ENCODE measurements around the gene PCED1B.
A peak's percentile ranks its signal among the peaks of the same experiment; 100 is the strongest.
"Not testable (repeated sequence)": the region's sequence is repeated elsewhere in the genome, so short reads cannot be mapped to it uniquely, and the experiment has no call there.

Gene PCED1B

DNA sequence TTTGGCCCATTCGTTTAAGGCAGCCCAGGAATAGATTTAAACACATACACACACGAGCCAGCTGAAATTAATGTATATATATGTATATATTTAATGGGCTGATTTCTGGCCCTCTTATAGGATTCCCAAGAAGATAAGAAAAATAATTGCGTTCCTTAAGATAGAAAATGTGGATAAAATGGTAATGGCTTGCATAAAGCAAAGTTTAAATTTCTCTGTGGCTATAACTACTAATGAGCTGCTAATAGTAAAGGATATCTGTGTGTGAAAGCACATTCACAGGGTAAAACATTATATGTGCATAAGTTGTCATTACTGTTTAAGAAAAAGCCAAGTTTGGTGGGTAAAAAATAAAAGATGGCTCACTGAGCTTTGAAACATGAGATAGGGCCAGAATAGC is 134.0 kb downstream of the PCED1B start:
- no peak for DNase-seq

DNA sequence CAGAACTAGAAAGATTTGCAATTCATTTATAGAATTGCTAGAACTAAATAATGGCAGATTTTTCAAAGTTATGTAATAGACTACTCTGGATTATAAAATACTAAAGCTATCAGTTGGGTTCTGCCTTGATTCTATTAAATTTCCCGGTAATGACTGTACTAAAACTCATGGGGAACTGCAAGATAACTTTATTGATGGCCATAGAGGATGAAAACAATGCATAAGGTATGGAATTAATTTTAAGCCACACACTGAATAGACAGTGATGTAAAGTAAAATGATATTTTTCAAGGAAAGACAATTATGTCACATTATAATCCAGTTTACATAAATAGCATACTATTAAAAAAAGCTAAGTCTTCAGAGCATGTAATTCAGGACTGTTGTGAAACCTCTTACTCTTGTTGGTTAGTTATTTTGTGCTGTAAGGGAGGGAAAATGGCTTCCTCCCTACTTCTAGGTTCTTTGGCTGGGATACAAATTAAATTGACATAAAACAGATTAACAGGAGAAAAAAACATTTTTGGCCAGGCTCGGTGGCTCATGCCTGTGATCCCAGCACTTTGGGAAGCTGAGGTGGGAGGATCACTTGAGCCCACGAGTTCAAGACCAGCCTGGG is 134.7 kb downstream of the PCED1B start:
- DNase-seq = no peak

DNA sequence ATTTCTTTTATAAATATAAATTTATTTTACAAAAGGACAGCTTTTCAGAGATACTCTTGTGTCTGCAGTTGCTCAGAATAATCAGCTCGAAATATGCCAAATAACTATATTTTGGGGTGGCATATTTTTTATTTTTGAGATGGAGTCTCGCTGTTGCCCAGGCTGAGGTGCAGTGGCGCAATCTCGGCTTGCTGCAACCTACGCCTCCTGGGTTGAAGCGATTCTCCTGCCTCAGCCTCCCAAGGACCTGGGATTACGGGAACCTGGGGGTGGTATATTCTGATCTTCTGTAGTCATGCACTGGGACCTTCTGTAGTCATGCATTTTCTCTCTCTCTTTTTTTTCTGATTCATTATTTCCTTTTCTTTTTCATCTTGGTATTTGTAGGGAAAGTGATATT is 135.3 kb downstream of the PCED1B start:
- no peak for DNase-seq

DNA sequence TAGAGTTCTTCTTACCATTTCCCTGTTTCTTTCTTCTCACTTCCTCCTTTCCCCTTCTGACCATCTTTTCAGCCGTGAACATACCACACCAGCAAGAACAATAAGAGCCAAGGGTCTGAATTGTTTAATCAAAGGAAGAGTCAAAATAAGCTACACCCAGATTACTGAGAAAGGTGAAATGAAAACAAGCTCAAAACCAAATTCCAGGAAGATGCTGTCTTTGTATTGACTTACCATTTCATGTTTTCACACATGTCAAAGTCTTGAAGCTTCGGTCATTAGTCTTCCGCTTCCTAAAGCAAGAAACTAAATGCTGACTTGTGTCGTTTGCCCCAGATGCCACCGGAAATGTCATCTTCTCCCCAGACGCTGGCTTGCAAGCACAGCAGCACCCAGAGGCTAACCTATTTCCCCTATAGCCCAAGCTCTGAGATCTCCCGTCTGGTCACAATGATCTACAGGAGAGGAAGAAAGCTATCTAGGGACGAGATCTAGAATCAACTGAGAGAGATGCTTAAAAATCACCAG is 136.8 kb downstream of the PCED1B start:
- DNase-seq = peak; percentile 90

DNA sequence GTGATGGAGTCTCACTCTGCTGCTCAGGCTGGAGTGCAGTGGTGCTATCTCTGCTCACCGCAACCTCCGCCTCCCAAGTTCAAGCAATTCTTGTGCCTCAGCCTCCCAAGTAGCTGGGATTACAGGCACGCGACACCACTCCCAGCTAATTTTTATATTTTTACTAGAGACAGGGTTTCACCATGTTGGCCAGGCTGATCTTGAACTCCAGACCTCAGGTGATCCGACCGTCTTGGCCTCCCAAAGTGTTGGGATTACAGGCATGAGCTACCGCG is 138.1 kb downstream of the PCED1B start:
- not testable (repeated sequence) for DNase-seq

DNA sequence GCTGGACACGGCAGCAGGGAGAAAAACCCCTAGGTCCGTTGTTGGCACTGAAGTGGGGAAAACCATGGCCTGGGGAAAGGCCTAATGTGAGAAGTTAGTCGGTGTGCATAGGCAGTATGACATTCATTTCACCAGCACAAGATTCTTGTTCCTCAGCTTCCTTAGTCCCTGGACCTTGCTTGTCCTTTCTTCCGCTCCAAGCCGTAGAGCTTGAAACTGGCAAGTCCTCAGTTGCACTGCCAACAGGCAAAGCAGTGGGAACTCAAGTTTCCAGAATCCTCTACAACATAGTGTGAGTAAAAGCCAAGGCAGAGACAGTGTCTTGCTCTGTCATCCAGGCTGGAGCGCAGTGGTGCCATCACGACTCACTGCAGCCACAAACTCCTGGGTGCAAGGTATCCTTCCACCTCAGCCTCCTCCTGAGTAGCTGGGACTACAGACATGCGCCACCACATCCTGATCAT is 138.8 kb downstream of the PCED1B start:
- no peak for DNase-seq

DNA sequence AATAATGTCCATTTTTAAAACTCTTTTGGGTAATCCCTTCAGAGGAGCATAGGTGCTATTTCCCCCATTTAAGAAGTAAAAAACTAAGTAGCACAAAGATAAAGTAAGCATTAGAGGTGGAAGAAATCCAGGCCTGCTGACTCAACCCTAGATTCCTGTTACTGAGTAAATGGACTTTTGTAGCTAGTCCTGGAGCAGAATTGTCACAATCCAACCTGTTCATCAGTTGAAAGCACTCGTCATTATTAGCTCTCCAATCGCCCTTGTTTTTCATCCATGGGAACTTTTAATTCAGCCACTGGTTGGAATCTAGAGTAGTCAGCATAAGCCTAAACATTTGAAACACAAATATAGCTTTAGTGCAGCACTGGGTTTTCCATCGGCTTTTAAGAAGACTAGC is 139.8 kb downstream of the PCED1B start:
- DNase-seq = no peak

DNA sequence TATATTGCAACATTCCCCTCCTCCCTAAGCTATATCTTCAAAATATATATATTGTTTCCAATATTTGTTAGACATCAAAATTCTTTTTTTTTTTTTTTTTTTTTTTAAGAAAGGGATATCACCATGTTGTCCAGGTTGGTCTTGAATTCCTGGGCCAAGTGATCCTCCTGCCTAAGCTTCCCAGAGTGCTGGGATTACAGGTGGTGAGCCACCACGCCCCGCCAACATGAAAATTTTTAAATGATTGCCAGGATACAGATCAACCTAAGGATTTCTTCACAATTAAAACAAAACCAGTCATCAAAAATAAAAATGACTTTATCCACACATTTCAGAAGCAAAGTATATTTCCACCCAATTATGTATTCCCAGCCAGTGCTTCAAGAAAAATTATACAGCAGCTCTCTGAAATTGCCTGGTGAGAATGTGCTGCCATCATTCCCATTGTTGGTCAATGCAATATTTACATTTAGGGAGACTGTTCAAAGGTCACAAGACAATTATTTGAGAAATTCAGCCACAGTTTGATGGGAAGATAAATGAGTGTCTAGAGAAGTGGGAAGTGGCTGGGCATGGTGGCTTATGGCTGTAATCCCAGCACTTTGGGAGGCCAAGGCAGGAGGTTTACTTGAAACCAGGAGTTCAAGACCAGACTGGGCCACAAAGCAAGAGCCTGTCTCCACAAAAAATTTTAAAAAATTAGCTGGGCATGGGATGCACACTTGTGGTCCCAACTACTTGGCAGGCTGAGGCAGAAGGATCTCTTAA is 142.0 kb downstream of the PCED1B start:
- DNase-seq = no peak

DNA sequence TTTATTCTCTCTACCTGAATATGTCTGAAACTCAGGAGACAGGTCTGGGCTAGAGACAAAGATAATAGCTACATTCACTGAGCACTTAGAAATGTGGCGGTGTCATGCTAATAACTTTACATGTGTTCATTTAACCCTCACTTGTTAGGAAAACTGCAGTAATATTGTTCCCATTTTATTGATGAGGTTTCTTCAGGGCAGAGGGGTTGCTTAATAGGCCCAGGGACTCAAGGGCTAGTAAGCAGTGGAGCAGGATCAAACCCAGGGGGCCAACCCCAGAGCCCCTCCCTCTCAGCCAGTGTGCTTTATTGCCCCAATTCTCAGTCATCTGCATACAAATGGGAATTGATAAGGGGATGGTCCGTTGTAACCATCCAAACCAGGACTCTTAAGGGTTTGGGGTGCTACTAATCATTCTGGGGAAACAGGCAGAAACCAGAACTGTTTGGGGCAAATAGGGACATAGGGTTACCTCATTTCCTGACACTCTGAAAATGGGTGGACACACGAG is 143.2 kb downstream of the PCED1B start:
- DNase-seq = no peak

DNA sequence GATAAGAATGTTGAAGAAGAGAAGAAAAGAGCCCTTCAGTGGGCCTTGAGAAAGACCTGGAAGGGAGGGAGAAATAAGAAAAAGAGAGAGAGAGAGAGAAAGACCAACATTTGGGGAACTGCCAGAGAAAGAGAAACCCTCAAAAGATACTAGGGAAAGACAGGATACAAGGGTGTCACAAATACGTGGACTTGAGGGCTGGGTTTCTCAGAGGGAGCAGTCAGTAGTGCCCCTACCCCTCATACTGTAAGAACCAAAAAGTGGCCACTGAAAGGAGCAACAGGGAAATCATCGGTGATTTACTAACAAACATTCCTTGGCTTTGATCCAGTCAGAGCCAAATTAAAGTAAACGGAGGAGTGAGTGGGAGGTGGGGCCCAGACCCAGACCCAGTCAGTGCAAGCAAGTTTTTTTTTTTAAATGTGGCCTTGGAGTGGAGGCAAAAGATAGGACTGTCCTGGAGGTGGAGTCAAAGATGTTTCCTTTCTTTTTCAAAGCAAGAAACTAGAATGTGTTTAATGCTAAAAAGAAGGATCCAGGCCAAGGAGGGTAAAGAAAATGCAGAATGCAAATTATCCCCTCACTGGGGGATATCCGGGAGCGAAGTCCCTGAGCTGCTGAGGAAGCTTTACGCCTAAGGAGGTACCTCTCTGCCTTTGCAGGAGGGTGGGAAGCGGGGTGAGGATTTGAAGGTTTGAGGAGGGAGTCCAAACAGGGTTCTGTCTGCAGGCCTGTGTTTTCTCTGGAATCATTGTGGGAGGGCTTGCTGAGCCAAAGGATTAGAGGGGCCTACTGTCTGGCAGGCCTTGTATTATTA is 143.8 kb downstream of the PCED1B start:
- no peak for DNase-seq

DNA sequence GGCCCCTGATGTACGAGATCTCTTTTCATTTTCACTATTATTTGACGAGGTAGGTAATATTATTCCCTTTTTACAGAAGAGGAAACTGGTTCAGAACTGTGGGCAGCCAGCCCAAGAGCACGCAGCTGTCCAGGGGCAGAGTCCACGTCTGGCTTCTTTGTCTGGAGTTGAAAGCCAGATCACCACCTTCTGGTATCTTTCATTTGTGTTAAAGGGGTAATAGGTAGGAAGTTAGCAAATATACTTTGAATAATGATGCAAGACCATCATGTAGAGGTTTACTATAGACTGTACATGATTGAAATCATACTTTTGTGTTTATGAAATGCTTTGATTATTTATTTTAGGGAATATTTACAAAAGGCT is 144.4 kb downstream of the PCED1B start:
- DNase-seq = no peak

DNA sequence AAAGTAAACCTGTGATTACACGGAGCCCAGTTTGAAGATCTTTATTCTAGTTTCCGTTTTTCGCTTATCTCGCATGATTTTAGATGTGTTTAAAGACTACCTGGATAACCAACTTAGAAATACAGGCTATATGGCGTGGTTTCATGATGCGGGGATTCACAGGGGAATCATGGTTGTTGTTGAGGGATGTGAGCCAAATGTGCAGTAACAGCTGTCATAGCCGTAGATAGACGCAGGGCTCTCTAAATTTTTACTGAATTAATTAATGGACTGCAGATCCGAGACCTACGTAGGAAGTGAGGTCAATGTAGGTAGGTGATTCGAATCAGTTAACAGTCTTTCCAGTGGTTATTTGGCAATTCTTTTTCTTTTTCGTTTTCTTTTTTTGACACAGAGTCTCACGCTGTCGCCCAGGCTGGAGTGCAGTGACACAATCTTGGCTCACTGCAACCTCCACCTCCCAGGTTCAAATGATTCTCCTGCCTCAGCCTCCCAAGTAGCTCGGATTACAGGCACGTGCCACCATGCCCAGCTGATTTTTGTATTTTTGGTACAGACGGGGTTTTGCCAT is 145.2 kb downstream of the PCED1B start:
- DNase-seq = no peak

DNA sequence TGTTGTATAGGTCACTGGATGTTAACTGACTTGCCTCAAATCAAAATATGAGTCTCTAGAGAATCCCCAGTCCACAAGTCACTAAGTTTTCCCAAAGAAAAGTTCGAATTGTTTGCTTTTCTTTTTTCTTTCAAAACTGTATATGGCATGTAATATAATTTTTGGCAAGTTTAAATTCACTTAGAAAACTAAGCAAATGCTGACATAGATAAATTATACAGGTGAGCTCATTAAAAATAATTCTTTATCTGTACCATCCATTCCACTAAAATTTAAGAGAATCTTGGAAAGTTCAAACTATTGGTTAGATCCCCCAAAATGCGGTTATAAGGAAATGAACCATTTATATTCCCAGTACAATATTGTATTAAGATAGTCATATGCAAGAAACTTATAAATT is 145.9 kb downstream of the PCED1B start:
- DNase-seq = no peak

DNA sequence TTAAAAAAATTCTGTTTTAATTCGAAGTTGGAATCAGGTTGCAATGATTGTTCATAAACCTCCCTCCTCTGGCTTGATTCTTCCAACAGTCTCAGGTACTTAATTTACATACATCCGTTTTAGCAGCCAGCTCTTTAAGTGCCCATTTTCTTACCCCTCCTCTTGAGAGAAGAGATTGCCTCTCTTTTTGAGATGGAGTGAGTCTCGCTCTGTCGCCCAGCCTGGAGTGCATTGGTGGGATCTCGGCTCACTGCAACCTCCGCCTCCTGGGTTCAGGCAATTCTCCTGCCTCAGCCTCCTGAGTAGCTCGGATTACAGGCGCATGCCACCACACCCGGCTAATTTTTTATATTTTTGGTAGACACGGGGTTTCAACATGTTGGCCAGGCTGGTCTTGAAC is 146.8 kb downstream of the PCED1B start:
- DNase-seq = no peak

DNA sequence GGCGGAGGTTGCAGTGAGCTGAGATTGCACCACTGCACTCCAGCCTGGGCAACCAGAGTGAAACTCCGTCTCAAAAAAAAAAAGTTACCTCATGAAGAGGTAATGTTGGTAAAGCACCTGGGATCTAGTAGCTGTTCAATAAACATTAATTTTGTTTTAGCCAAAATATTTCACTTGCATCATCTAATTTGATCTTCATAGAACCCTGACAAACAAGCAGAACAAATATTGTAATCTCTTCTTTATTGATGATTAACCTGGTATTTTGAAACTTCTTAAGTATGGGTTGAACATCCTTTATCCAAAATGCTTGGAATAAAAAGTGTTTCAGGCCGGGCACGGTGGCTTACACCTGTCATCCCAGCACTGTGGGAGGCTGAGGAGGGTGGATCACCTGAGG is 149.4 kb downstream of the PCED1B start:
- no peak for DNase-seq

DNA sequence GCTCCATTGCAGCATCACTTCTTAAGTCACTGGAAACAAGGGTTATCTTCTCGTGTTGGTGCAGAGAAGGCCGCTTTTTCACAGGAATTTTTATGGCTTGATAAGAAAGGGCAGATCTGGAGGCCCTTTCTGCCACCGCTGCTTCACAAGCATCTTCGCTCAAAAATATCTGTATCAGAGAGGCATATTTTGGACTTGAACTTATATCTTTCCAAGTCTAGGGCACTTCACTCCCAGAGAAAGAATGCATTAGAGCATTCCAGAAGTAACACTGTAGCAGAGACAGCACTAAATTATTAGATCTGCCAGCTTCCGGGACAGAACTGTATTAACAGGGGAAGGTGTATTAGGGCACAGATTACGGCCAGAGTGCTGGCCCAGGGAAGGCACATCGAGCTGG is 152.0 kb downstream of the PCED1B start:
- DNase-seq = no peak

DNA sequence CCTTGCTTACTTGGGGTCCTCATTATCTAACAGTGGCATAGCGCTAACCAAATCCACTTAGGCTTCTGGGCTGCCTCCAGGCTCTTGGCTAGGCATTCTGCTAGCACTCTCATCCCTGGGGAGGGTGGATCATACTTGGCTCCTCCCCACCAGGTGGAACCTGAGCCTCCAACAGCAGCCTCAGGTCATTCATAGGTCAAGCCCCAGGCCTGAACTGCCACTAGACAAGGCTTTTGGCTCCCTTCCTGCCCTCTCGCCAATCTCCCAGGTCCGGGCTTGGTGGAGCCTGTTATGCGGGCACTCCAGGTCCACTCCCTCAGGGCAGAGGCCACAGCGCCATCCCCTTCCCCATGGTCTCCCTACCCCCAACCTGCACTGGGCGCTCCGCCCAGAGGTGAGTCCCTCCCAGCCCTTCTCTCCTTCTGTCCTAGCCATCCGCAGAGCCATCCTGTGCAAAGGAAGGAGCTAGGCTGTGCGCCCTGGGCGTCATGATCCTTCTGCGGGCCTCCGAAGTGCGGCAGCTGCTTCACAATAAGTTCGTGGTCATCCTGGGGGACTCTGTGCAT is 155.2 kb downstream of the PCED1B start:
- no peak for DNase-seq

DNA sequence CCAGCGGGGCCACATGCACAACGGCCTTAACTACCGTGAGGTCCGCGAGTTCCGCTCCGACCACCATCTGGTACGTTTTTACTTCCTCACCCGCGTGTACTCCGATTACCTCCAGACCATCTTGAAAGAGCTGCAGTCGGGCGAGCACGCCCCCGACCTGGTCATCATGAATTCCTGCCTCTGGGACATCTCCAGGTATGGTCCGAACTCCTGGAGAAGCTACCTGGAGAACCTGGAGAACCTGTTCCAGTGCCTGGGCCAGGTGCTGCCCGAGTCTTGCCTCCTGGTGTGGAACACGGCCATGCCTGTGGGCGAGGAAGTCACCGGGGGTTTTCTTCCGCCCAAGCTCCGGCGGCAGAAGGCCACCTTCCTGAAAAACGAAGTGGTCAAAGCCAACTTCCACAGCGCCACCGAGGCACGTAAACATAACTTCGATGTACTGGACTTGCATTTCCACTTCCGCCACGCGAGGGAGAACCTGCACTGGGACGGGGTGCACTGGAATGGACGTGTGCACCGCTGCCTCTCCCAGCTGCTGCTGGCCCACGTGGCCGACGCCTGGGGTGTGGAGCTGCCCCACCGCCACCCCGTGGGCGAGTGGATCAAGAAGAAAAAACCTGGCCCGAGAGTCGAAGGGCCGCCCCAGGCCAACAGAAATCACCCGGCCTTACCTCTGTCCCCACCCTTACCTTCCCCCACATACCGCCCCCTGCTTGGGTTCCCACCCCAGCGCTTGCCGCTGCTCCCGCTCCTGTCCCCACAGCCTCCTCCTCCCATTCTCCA is 156.0 kb downstream of the PCED1B start:
- DNase-seq = no peak

DNA sequence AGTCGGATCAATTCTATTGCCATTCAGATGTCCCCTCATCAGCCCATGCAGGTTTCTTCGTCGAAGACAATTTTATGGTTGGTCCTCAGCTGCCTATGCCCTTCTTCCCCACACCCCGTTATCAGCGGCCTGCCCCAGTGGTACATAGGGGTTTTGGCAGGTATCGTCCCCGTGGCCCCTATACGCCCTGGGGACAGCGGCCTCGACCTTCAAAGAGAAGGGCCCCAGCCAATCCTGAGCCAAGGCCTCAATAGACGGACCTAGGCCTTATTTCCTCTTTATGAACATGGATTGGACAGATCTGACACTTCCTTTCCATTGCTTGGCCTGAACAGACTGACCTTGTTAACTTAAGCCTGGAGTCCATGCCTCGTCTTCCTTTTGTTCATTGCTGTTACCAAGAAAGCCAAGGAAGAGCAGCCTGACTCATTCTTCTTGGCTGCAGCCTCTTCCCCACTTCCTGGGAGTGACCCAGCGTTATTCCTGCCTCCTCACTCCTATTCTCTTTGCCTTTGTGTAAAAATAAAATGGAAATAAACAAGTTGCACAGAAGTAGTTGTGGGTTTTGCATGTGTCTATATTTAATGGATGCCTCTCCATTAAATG is 156.8 kb downstream of the PCED1B start:
- DNase-seq = no peak

DNA sequence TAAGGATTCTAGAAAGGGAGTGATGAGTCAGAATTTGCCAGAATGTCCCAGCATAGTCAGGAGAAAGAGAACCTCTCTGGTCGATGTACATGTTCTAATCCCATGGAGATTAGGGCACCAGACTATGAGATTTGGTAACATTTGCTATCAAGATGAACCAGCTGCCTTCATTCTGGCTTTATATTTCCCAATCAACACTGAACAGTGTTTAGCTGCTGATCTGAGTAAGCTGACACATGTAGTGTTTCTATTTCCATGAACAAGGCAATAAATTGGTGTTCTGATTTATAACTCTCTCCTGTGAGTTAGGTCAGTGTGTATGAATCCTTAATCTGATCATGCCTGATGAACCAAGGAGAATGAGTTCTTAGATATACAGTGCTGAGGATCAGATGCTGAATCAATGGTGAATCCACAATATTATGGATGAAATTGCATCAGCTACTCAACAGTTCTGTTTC is 158.4 kb downstream of the PCED1B start:
- no peak for DNase-seq

DNA sequence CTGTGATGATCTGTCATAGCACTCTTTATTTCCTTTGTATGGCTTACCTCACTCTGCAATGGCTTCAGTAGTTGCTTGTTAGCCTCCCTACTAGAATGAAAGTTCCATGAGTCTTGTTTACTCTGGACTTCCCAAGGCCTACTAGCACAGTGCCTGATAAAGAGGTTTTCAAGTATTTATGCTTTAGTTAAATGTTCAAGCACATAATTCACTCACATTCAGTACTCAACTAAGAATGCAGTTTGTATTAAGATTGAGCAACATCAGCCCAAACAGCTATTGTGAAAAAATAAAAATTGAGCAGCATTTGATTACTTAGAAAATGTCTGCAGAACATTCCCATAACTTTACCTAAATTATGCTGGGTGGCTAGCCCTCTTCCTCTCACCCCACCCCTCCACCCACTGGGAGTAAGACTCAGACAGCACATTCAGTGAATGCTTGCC is 159.3 kb downstream of the PCED1B start:
- no peak for DNase-seq

DNA sequence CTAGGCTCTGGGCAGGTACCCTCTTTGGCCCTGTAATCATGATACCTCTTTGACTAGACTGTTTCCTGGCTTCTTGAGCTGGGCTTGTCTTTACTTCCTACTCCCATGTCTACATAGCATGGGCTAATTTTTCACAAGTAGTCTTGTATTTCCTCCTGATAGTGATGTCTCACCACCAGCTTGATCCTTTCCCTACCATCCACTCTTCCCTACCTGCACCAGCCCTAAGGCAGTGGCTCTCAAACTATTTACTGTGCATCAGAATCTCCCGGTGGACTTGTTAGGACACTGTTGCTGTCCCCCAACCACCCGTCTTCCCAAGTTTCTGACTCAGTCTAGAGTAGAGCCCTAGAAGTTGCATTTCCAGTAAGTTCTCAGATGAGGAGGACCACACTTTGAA is 163.0 kb downstream of the PCED1B start:
- no peak for DNase-seq

All from MV-4-11 (cell line).